Activated gamma-delta T cell (primary cell): Measurements from ENCODE around the gene SLC25A22.

ENCODE experiments used
- DNase-seq: peaks from one replicate; lab custom pipeline; 2025; lab: John Stamatoyannopoulos, UW

The SLC25A22 gene

DNA sequence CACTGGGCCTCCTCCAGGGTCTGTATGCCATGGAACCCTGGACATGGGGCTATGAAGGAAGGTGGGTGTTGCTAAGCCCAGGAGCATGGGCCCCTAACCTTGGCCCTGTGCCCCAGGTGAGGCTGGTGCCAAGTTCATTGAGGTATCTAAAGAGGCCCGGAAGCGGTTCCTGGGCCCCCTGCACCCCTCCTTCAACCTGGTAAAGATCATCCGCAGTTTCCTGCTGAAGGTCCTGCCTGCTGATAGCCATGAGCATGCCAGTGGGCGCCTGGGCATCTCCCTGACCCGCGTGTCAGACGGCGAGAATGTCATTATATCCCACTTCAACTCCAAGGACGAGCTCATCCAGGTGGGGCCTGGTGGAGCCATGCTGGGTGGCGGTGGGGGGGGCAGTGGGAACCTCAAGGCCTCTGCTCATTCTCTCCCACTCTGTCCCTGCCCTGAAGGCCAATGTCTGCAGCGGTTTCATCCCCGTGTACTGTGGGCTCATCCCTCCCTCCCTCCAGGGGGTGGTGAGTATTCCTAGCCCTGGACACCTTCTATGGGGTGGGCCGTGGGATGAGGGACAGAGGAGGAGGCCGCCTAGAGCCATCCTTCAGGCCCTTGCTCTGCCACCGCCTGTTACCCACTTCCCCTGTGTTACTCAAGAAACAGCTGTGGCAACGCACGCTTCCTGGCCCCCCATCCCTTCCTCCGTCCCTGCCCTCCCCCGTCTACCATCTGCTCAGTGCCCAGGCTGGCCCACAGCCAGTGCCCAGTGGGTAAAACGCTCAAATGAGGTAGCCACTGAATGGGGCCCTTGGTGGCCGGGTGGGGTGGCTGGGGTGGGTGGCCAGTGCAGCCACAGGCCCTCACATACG lies 23.7 kb upstream of the SLC25A22 start:
- no peak for DNase-seq

DNA sequence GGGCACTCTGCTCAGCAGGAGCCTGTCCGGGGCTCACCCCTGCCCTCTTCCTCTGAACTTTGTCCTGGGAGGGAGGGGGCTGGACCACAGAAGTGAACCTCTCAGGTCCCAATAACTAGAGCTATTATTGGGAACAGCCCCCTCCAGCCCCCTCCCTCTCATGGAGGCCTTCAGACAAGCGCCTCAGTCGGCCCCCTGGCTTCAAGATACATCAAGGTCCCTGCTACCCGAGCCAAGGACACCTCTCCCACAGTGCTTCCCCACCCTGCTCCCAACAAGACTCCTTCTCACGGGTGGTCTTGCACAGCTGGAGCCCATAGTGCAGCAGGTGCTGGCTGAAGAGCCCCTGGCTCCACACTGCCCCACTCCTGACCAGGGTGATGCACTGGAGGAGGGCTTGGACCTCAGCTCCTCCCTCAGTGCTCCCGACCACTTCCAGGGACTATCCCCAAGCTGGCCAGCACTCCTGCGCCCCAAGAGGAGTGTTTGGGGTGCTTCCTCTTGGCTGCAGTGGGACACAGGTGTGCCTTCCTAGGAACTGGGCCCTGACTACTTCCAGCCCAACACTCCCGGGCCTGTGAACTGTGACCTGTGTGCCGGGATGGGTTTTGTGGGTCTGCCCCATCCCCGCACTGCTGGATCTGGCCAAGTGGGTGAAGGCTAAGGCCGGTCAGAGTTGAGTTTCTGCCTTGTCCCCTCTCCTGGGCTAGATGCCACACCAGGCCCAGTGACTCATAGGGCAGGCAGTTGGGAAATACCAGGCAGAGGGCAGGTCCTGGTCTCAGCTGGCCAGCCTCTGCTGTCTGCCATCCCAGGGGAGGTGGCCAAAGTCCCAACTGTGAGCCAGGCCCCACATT lies 22.8 kb upstream of the SLC25A22 start:
- DNase-seq, result no peak

DNA sequence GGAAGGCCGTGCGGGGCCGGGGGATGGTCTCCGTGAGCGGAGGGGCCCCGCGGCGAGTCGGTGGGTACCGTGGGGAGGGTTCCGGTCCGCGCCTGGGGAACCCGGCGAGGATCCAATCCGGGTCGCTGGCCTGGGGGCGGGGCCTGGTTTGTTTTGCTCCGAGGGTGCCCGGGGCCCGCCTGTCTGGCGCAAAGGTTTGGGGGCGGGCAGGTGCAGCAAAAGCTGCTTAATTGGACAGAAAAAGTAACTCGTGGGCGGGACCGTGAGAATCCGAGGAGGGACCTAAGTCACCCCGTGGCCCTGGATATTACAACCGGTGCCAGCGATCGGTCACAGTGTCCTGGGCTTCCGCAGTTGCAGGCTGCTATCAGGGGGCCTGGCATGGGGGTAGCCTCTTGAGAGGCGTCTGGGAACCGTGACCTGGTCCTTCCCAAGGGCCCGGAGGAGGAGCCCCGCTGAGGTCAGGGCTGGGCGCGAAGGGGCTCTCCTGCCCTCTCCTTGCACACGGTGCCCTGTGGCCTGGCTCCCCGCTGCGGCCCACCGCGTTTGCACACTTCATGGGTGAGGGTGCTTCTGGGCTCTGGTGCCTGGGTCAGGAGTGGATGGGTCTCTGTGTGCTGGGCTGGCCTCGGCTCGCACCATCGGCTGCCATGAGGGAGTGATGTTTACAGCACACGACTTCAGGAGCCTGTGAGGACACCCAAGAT lies 22.0 kb upstream of the SLC25A22 start:
- DNase-seq, result peak; percentile 87

DNA sequence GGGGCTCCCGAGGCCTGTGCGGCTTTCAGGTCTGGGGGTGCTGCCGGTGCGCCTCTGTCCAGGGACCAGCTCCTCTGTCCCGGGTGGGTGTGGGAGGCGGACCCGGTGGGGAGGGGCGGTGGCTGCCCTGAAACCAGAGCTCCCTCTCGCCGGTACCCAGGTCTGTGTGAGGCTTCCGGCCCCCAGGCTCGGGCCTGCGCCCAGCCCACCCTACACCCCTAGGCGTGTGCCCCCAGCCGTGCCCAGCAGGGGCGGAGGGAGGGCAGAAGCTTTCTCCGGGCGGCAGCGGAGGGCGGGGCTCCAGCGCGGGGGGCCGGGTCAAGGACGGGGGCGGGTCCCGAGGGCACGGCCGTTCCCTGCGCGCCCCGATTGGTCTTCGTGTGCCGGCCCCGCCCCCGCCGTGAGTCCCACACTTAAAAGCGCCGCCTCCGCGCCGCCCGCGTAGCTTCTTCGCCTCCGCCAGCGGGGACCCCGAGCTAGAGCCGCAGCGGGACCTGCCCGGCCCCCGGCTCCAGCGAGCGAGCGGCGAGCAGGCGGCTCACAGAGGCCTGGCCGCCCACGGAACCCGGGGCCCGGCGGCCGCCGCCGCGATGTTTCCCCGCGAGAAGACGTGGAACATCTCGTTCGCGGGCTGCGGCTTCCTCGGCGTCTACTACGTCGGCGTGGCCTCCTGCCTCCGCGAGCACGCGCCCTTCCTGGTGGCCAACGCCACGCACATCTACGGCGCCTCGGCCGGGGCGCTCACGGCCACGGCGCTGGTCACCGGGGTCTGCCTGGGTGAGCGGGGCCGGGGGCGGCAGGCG lies 21.2 kb upstream of the SLC25A22 start:
- peak; percentile 86 for DNase-seq

DNA sequence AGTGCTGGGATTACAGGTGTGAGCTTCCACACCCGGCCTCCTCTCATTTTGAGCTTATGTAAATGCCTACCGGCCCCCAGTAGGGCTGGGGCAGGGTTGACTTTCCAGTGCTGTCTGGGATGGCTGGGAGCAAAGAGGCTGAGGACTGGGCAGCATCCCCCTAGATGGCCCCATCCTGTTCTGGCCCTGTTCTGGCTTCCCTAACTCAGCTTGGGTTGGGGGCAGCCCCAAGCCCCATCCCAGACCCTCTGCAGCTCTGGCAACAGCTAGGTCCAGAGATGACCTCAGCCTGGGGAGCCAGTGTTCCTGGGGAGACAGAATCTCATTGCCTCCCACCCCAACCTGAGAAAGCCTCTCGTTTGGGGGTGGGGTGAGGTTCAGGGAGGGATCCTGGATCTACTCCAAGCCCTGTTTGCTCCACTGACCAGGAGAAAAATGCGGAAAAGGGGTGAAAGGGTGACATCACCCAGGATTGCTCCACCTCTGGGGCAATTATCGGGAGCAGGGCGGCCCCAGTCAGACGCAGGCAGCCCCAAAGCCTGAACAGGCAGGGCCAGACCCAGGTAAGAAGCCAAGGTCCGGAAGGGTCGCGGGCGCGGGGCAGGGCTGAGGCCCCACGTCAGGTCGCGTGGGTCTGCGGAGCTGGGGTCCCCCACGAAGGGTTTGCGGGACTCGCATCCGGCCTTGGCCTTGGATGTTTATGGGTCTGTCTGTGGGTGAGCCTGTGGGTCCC lies 20.5 kb upstream of the SLC25A22 start, which contains the start of gene PNPLA2:
Gene PNPLA2 (plus strand): TSS at position 519 of the 733 bp plus-strand sequence. CDS start 805 bp downstream, outside the sequence.
- DNase-seq, result no peak

DNA sequence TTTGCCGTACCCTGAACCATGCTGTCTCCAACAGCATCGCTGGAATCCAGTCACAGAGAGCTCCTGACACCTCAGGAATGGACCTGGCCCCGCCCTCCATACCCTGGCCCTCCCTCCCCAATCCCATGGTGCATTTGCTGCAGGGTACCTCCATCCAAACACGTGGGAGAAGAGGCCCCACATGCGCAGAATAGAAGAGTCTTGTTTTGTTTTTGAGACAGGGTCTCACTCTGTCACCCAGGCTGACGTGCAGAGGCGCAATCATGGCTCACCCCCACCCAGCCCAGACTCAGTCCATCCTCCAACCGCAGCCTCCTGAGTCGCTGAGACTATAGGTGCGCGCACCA lies 18.3 kb upstream of the SLC25A22 start:
- no peak for DNase-seq

DNA sequence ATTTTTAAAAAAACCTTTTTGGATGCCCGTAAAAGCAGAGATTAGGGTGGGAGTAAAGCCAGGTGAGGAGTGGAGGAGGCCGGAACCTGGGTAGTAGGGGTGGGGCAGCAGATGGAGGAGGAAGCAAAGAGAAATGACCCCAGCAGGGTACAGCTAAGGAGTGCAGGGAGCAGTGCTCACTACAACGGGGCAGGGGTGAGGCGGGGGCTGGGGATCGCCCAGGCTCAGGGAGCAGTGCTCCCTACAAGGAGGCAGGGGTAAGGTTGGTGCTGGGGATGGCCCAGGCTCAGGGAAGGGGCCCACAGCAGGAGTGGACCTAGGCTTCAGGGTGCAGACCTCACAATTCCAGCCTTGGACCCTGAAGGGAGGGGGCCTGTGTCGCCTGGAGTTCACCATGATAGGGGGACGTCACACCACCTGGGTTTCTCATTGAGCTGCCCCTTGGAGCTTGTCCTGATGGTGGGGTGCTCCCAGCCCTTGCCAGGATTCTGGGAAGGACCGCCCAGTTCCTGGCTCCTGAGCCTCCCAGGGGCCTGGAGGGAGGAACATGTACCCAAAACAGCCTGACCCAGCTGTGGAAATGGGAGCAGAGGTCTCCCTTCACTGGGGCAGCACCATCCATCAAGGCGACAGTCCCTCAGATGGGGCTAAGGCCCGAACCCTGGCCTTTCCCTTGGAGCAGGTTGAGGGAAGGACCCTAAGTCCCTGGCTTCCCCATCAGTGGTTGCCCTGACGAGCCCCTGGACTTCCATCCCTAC lies 17.8 kb upstream of the SLC25A22 start:
- no peak for DNase-seq

DNA sequence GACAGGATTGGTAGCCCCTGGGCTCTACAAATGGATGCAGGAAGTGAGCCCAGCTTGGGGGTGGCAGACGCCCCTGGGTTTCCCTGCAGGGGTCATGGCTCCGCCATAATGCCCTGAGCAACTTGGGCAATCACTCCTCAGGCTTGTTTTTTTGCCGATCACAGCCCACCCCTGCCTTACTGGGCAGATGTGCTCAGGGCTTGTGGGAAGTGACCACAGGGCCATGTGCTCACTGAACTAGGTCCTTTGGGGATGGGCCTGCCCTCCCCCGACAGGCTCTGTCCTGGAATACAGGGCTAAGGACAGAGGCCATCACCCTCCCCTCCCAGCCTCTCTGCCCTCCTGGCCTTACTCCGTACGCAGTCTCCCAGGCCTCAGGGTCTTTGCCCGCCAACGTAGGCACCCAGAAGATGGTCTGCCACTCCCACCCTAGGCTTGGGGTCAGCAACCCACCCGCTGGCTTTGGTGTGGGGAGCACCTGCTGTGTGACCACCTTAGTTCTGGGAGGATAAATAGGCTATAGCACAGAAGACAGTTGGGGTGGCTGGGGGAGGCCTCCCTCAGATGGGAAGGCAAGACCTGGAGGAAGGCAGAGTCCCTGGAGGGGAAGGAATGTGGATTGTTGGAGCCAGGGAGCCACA lies 15.5 kb upstream of the SLC25A22 start:
- no peak for DNase-seq

DNA sequence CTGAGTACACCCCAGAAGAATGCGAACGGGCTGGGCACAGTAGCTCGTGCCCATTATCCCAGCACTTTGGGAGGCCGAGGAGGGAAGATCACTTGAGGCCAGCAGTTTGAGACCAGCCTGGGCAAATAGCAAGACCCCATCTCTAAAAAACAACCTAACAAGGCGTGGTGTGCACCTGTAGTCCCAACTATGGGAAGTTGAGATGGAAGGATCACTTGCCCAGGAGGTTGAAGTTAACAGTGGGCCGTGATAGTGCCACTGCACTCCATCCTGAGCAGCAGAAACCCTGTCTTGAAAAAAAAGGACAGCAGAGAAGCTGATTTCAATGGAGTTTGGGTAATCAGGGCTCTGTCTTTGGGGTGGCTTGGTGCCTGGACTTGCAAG lies 15.0 kb upstream of the SLC25A22 start:
- DNase-seq, result no peak

DNA sequence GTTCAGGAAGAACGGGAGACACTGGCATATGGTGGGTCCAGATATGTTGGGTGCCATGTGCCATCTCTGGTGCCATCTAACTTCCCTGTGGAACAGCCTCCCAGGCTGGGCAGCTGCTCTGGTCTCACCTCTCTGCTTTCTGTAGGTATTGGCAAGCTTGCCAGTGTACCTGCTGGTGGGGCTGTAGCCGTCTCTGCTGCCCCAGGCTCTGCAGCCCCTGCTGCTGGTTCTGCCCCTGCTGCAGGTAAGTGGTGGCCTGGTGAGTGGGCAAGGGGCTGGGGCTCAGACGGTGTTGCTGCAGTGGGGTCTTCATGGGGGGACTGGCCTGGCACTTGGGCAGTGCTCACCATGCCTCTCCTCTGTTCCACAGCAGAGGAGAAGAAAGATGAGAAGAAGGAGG lies 14.3 kb upstream of the SLC25A22 start:
- DNase-seq, result no peak

DNA sequence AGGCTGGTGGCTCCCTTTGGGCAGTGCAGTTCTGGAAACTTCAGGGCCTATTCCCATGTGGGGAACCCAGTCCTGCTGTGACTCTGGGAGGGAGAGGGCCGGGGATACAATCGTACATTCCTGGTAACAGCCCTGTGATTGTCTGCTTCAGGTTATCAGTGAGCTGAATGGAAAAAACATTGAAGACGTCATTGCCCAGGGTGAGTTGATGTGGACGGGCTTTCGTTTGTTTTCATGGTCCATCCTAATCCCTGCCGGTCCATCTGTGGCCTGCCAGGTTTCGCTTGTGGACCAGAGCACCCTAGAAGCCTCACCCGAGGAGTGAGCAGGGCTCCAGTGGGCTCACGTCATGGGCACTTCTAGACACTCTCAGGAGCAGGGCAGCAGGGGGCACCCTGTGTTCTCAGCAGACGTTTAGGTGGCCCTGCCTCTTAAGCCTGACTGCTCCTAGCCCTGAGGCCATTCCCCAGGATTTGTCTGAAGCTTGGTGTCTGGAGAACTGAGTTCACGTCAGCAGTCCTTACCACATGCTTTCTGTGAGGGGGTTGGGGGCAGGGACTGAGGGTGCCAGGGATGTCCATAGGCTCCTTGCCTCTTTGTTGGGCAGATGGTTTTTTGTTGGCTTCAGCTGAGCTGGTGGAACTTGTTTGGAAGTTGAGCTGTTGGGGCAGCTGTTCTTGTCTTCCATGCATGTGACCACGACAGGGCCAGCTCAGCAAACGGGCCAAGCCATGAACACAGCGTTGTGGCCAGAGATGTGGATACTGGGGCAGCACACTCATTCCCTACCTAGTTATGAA lies 13.6 kb upstream of the SLC25A22 start:
- DNase-seq, result no peak

DNA sequence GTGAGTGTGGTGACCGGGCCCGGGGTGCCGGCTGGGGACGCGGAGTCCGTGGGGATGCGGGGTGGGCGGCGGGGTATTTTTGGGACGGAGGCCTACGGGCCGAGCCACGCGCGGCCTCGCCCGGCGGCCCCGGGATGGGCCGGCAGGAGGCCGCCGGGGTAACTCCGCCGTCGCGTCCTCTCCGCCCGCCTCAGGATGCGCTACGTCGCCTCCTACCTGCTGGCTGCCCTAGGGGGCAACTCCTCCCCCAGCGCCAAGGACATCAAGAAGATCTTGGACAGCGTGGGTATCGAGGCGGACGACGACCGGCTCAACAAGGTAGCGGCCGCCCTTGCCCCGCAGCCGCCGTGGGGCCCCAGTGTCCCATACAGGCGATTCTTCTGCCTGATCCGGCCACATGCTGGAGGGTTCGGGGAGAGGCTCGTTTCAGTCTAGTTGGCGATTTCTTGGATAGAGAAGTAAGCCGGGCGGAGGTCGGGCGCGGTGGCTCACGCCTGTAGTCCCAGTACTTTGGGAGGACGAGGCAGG lies 12.0 kb upstream of the SLC25A22 start:
- DNase-seq, result no peak

DNA sequence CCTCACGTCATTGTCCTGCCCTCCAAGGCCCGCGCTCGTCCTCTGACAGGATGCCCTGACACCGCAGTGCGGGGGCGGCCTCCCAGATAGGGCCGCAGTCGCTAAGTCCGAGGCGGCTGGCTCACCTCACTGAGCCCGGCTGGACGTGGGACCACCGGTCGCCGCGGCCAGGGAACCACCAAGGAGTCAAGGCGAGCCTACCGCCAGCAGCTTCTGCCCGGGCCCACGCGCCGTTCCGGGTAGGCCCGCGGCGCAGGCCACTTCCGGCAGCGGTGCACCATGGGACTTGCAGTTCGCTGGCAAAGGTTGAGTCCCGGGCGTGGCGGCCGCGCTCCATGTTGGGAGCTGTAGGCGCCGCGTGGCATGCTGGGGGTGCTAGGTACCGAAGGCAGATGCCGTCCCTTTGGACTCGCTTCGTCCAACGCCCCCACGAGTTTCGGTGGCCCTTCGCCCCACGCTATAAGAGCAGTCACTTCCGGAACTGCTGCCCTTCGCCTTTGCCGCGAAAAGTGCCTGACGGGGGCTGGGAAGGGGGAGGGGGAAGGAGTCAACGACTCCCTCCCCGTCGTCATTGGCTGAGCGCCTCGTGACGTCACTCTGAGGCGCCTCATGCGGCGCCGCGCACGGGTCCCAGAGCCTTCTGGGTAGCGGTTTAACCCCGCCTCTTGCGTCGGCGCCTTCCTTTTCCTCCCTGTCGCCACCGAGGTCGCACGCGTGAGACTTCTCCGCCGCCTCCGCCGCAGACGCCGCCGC lies 11.4 kb upstream of the SLC25A22 start, which contains the start of gene RPLP2:
Gene RPLP2 (plus strand): TSS at position 681 of the 753 bp plus-strand sequence. CDS start 268 bp downstream, outside the sequence.
- DNase-seq, result peak; percentile 97

DNA sequence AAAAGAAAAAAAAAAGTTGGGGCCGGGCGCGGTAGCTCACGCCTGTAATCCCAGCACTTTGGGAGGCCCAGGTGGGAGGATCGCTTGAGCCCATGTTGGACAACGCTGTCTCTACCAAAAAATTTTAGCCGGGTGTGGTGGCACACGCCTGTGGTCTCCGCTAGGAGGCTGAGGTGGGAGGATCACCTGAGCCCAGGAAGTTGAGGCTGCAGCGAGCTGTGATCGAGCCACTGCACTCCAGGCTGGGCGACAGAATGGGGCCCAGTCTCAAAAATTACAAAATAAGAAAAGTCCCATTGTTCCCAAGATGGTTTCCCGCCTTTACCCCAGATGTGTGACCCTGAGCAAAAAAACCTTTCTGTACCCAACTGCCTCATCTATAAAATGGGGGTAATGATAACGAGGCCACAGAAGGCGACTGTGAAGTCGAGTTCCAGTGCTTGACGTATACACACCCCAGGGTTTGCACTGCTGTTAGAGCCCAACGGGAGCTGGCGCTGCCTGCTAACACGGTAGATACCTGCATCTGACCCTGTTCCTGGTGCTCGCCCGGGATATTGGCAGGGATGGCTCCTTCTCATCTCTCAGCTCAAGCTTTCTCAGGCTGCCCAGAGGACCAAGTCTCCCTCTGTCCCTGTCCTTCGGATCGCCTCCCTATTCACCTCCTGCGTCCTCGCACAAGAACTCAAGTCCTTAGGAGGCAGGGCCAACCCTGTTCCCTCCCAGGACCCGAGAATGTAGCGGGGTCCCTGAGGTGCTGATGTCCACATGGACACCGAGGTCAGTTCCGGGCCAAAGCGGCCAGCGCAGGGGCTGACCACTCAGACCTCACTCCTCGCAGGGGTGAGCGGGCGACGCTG lies 10.6 kb upstream of the SLC25A22 start:
- no peak for DNase-seq

DNA sequence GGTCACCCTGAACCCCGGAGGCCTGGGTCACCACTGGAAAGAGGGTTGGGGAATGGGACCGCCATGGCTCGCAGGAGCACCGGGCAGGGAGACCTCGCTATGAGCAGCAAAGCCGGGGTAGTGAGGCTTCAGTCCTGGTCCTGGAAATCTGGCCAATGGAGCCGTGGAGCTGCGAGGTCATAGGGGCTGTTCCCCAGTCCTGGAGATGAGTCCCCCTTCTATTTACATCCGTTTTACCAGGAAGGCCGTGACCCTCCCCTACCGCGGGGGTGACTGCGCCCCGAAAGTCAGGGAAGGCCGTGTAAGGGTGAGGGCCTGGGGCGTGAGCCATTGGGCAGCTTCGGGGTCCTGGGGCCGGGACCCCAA lies 6.5 kb upstream of the SLC25A22 start:
- DNase-seq, result no peak

DNA sequence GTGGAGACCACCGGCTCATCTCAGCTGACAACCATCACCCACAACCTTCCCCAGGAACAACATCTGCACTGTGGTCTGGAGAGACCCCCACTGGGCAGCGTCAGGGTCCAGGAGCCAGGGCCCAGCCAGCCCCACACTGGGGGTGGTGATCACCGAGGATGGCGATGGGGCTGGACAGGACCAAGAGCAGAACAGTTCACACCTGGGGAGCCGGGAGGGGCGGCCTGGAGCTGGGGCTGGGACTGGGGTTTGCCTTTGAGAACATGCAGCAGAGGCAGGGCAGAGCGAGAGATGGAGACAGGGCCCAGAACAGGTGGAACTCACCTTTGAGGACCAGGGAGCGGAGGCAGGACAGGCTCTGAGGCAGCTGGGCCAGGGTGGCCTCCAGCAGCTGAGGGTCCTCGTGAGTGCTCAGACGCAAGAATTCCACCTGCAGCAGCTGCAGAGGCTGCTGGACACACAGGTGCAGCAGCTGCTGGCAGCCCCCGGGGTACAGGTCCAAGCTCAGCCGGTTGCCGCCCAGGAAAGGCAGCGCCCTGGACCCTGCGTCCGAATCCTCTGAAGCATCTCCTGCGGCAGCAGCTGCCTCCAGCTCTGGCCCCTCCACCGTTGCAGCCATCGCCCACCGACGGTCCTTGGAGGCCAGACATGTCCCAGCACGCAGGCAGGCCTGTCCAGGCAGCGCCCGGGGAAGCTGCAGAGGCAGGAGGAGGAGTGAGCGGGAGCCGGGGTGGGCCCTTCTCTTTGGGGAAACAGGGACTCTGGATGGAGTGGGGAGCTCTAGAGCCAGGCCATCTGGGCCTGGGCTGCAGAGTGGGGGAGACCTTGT lies 5.9 kb upstream of the SLC25A22 start:
- no peak for DNase-seq
